ENCODE results near the gene ATAD3B.
"Not testable (repeated sequence)": the region's sequence is repeated elsewhere in the genome, so short reads cannot be mapped to it uniquely, and the experiment has no call there.

Gene ATAD3B

DNA sequence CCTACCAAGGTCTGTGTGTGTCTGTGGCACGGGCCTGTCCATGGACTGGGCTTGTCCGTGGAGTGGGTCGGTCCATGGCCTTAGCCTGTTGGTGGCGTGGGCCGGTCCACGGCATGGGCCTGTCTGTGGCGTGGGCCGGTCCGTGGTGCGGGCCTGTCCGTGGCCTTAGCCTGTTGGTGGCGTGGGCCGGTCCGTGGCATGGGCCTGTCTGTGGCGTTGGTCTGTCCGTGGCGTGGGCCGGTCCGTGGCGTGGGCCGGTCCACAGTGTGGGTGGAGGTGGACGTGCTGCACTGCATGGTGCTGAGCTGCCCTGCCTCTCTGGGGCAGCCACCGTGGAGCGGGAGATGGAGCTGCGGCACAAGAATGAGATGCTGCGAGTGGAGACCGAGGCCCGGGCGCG, 10.2 kb downstream of the ATAD3B start:
- not testable (repeated sequence) for DNase-seq (ENCODE audit: low spot score)

DNA sequence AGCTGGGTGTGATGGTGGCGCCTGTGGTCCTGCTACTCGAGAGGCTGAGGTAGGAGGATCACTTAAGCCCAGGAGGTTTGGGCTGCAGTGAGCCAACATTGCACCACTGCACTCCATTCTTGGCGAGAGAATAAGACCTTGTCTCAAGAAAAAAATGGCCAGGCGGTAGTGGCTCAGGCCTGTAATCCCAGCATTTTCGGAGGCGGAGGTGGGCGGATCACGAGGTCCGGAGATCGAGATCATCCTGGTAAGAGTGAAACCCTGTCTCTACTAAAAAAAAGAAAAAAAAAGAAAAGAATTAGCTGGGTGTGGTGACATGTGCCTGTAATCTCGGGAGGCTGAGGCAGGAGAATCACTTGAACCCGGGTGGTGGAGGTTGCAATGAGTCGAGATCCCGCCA, 11.3 kb downstream of the ATAD3B start:
- no peak for DNase-seq (ENCODE audit: low spot score)

DNA sequence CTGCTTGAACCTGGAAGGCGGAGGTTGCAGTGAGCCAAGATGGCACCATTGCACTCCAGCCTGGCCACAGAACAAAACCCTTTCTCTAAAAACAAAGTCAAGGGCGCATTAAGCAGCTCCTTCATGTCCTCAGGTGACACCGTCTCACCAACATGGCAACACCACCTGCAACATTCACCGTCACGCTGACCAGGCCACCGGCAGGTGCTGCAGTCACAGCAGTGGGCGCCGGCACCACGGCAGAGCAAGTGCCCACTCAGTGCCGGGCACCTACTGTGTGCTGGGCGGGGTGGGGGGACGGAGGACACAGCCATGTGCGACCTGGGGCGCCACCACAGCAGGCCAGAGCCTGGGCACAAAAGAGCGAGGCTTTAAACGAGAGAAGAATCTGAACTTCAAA, 12.1 kb downstream of the ATAD3B start:
- DNase-seq (ENCODE audit: low spot score): no peak

DNA sequence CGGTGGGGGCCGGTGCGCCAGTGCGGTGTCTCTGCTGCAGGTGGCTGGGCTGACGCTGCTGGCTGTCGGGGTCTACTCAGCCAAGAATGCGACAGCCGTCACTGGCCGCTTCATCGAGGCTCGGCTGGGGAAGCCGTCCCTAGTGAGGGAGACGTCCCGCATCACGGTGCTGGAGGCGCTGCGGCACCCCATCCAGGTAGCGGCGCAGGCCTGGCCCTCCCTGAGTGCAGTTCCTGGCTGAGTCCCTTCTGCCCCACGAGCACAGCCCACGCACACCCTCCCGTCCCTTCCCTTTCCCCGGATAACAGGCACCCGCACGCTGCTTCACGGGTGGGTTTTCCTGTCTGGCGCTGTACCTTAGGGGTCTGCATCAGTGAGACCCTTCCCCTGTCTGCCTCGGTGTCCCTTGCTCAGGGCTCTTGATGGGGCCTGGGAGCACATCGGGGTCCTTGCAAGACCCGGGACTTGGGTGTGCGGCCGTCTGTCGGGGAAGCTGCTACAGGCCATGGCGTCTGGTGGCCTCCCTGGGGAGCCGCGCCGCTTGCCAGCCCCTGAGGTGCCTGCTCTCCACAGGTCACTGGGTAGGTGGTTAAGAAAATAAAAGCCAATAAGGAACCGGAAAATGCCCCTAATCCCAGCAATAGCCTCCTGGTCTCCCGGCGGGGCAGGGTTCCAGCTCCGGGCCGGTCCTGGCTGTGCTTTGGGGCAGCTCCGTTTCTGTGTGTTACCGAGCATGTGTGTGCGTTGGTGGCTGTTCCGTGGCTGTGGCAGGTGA, 13.6 kb downstream of the ATAD3B start:
- not testable (repeated sequence) for DNase-seq (ENCODE audit: low spot score)

DNA sequence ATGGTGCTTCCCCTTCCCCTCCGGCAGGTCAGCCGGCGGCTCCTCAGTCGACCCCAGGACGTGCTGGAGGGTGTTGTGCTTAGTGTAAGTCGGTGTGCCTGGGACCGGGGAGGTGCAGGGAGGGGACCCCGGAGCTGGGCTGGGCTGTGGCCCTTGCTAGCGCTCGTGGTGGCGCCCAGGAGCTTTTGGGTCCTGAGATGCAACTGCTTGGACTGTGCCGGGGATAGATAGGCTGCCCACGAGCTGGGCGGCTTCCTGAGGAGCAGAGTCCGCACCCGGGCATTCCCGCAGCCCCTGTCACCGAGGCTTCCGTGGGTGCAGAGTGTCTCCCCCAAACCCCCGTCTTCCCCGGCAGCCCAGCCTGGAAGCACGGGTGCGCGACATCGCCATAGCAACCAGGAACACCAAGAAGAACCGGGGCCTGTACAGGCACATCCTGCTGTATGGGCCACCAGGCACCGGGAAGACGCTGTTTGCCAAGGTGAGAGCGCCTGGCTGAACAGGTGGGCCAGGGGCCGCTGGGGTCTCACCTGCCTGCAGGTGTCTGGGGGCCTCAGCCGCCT, 14.3 kb downstream of the ATAD3B start:
- DNase-seq (ENCODE audit: low spot score): not testable (repeated sequence)

DNA sequence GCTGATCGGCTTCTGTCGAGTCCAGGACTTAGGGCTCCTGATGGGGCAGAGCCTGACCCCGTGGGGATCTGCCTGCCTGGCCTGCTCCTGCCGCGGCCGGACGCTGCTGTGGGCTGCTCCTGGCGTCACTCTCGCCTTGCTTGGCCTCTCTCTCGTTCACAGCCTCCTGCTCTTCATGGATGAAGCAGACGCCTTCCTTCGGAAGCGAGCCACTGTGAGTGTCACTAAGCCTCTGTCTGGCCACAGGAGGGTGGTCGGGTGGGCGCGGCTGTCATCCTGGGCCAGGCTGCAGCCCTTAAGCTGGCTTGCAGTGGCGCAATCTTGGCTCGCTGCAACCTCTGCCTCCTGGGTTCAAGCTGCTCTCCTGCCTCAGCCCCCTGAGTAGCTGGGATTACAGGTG, 16.1 kb downstream of the ATAD3B start:
- DNase-seq (ENCODE audit: low spot score): no peak

DNA sequence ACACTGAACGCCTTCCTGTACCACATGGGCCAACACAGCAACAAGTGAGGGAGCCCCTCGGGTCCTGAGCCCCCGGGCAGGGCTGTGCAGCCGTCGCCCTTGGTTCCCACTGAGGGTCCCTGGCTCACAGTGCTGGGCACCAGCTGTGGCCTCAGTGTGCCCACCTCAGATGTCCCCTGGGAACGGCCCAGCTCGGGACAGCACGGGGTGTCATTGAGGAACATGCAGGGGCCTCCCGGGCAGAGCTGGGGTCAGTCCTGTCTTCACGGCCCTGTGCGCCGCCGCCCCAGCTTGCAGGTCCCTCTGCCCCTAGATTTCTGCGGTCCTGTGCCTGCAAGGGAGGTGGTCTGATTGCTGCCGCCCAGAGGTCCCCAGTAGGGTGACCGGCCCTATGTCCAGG, 17.7 kb downstream of the ATAD3B start:
- DNase-seq (ENCODE audit: low spot score): no peak

DNA sequence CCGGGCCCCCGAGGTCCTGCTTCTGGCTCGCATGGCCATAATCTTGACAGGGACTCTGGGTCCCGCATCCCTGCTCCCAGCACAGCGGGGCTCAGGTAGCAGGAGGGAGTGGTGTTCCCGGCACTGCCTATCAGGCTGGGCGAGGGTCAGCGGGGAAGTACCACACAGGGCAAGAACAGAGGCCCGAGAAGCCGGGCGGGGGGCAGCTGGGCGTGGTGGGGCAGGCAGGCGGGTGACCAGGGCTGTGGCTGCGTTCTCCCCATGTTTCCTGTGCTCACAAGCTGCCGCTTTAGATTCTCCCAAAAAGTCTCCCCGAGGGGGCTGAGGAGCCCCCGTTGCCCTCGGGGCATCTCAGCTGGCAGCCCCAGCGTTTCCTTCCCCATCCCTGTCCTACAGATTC, 18.3 kb downstream of the ATAD3B start:
- DNase-seq (ENCODE audit: low spot score): no peak

DNA sequence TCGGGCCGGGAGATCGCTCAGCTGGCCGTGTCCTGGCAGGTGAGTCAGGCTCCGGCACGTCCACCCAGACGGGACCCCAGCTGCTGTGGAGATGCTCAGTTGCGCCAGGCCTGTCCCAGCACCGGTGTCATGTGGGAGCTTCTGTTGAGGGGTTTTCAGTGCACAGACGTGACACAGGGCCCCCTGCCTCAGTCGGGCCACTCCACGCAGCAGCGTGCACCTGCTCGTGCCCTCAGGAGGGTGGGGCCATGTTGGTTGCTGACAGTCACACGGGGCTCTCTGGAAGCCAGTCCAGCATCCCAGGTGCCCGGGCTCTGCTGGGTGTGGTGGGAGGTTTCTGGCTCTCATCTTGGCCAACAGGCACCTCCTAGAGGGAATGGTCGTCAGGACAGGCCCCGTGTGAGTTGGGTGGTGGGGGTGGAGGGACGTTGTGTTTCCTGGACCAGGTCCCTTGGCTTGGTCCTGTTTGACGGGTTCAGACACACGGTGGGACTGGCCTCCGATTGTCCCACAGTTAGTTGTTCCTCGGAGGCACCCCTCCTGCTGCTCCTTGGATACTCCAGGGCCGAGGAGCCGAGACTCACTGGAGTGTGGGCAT, 19.2 kb downstream of the ATAD3B start:
- DNase-seq (ENCODE audit: low spot score): no peak

DNA sequence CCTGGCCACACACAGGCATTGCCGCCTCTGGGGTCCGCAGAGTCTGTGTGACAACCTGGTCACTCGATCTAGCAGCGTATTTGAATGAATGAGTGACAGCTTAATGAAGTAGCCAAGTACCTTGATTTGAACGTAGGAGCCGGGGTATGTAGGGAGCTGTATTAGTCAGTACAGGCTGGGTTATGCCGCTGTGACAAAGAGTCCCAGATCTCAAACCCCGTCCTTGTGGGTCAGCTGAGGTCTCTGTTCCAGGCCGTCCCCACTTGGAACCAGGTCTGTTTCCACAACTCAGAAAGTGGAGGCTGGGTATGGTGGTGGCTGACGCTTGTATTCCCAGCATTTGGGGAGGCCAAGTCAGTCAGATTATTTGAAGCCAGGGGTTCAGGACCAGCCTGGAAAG, 20.0 kb downstream of the ATAD3B start:
- no peak for DNase-seq (ENCODE audit: low spot score)

DNA sequence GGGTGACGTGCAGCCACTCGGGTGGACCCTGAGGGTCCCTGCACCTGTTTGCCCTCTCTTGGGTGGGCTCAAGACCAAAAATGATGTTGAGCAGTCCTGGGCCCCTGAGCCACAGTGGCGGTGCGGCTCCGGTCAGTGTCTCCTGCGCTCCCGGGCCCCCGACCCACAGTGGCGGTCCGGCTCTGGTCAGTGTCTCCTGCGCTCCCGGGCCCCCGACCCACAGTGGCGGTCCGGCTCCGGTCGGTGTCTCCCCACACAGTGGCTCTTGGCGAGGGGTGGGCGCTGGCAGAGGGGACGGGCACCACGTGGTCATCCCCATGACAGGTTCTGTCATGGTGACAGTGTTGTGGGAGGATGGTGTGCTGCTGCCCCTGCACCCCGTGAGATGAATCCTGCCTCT, 22.7 kb downstream of the ATAD3B start:
- DNase-seq (ENCODE audit: low spot score): not testable (repeated sequence)

DNA sequence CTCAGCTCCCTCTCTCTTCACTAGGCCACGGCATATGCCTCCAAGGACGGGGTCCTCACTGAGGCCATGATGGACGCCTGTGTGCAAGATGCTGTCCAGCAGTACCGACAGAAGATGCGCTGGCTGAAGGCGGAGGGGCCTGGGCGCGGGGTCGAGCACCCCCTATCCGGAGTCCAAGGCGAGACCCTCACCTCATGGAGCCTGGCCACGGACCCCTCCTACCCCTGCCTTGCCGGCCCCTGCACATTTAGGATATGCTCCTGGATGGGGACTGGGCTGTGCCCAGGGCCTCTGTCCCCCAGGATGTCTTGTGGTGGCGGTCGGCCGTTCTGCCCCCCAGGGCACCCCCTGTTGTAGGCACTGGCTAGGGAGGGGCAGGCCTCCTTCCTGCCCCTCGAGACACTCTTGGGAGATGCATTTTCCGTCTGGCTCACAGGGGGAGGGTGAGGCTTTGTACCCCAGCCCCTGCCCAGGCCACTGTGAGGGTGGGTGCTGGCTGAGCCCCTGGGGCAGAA, 24.0 kb downstream of the ATAD3B start:
- DNase-seq (ENCODE audit: low spot score): not testable (repeated sequence)

DNA sequence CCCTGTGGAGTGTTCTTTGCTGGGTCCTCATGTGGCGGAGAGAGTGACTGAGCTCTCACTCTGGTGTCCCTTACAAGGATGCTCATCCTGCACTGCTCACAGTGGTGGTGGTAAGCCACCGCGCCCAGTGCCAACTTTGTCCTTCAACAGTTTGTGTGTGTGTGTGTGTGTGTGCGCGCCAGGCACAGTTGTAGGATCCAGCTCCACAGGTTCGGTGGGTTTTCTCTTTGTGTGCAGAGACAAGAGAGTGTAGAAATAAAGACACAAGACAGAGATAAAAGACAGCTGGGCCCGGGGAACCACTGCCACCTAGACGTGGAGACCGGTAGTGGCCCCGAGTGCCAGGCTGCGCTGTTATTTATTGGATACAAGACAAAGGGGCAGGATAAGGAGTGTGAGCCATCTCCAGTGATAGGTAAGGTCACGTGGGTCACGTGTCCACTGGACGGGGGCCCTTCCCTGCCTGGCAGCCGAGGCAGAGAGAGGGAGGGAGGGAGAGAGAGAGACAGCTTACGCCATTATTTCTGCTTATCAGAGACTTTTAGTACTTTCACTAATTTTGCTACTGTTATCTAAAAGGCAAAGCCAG, 33.3 kb downstream of the ATAD3B start:
- DNase-seq (ENCODE audit: low spot score): peak; percentile 75

DNA sequence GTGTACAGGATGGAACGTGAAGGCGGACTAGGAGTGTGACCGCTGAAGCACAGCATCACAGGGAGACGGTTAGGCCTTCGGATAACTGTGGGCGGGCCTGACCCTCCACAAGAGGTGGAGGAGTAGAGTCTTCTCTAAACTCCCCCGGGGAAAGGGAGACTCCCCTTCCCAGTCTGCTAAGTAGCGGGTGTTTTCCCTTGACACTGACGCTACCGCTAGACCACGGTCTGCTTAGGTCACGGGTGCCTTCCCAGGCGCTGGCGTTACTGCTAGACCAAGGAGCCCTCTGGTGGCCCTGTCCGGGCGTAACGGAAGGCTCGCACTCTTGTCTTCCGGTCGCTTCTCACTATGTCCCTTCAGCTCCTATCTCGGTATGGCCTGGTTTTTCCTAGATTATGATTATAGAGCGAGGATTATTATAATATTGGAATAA, 33.8 kb downstream of the ATAD3B start:
- DNase-seq (ENCODE audit: low spot score): not testable (repeated sequence)

DNA sequence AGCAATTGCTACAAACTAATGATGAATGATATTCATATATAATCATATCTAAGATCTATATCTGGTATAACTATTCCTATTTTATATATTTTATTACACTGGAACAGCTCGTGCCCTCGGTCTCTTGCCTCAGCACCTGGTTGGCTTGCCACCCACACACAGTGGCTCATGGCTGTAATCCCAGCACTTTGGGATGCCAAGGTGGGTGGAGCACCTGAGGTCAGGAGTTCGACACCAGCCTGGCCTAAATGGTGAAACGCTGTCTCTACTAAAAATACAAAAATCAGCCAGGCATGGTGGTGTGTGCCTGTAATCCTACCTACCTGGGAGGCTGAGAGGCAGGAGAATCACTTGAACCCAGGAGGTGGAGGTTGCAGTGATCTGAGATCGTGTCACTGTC, 34.2 kb downstream of the ATAD3B start:
- DNase-seq (ENCODE audit: low spot score): not testable (repeated sequence)

DNA sequence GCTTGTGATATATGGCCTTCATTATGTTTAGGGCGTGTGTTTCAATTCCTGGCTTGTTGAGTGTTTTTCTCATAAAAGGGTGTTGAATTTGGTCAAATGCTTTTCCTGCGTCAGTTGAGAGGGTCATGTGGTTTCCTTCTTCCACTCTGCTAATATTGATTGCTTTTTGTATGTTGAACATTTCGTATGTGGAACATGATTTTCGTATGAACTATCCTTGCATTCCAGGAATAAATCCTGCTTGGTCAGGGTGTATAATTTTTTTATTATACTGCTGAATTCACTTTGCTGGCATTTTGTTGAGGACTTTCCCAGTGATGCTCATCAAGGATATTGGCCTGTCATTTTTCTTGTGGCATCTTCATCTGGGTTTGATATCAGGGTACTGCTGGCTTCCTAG, 35.7 kb downstream of the ATAD3B start:
- DNase-seq (ENCODE audit: low spot score): no peak

DNA sequence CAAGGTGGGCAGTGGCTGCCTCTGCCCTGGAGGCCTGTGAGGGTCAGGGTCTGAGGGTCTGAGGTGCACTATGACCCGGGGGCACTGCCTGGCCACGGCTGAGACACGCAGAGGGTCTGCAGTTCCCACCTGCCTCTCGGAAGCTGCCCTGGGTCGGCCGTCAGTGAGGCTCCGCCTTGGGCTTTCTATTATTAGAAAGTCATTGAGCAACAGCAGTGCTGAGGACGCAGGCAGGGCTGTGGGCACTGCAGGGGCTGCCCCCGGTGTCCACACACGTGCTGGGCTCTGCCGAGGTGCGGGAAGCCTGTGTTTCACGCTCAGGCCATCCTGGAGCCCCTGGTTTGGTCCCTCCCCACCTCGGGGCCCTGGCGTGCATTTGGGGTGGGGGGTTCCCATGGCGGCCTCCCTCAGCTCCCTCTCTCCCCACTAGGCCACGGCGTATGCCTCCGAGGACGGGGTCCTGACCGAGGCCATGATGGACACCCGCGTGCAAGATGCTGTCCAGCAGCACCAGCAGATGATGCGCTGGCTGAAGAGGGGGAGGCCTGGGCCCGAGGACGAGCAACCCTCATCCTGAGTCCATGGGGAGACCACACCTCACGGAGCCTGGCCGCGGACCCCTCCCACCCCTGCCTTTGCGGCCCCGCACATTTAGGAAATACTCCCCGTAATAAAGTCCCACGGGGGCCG, 37.4 kb downstream of the ATAD3B start:
- not testable (repeated sequence) for DNase-seq (ENCODE audit: low spot score)

DNA sequence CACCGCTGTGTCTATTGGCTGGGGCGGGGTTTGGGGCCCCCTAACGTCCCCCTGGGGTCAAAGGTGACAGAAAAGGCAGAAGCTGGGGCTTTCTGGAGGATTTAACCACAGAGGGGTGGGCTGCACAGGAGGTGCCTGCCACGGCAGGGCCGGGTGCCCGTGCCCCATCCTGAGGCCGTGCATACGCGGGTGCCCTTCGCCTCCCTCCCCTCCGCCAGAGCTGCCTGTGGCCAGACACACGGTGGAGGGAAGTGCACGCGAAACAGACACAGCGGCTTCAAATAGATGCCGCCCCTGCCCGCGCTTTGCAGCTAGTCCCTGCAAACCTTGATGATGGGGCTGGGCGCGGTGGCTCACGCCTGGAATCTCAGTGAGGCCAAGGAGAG, 37.9 kb downstream of the ATAD3B start:
- DNase-seq (ENCODE audit: low spot score): not testable (repeated sequence)

DNA sequence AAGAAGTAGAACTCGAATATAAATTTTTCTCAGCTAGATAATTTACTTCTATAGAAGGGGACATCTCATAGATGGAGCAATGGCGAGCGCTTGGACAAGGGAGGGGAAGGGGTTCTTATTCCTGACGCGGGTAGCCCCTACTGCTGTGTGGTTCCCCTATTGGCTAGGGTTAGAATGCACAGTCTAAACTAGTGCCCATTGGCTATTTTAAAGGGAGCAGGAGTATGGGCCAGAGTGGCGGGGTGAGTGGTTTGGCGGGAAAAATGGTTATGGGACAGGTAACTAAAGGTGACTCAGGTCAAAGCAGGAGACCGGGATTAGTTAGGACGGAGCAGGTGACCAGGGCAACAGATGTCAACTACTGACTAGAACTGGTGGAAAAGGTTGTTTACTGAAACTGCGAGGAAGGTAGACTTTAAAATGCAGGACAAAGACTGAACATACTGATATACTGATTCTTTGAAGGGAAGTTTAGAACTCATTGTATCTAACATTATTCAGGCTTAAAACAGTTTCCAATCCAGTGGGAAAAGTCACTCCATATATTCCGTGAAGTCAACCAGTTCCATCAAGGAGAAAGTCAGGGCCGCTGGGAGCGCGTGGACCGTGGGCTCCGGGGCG, 39.5 kb downstream of the ATAD3B start:
- DNase-seq (ENCODE audit: low spot score): peak; percentile 73

DNA sequence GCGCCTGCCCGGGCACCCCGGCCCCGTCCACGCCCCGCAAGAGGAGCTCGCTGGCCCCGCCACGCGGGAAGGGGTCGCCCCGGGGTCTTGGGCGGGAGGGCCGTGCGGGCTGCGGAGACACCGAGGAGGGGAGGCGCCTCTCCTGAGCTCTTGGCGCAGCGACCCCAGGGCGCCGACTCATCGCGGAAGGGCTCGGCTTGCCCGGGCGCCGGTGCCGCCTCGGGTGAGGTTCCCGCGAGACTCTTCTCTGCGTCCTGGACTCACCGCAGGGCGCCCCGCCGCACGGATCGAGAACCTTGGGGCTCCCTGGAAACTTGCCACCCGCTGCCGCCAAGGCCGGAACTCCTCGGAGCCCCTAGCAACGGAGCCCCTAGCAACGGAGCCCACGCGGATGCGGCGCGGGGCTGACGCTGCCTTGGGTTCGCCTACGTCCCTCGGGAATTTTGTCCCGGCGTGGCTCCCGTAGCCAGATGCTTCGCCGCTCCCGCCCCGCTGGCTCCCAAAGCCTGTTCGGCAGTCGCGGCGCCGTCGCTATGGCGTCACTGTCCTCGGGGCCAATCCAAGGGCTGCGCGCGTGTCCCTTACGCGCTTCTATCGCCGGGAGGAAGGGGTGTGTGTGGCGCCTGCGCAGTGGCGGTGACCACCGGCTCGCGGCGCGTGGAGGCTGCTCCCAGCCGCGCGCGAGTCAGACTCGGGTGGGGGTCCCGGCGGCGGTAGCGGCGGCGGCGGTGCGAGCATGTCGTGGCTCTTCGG, 40.1 kb downstream of the ATAD3B start, which contains the start of gene ATAD3A:
Gene ATAD3A (plus strand): TSS at position 630 of the 753 bp plus-strand sequence. CDS start 107 bp downstream, at position 737.
- DNase-seq (ENCODE audit: low spot score): peak; percentile 98

DNA sequence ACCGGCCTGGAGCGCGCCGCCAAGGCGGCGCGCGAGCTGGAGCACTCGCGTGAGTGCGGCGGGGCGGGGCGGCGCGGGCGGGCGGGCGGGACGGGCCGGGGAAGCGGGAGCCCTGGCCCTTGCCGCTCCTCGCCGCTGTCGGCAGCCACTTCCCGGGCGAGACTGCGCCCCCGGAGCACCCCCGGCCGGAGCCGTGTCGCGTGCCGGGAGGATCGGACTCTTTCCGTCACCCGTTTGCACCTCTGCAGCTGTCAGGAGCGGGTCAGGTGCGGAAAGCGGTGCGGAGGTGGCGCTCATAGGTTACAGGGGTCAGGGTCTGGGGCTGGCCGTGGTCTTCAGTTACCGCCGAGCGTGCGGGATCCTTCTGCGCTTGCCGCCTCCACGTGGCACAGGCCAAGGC, 40.9 kb downstream of the ATAD3B start:
- DNase-seq (ENCODE audit: low spot score): peak; percentile 43
